Dermis microvascular lymphatic vessel endothelial cell (primary cell): ENCODE measurements around the gene PAK1IP1. TPM values are rescaled to one million over a fixed set of nuclear protein-coding genes. Genes with fewer than 3 reads are reported as not detected.
"Not testable (repeated sequence)": the region's sequence is repeated elsewhere in the genome, so short reads cannot be mapped to it uniquely, and the experiment has no call there.

Source experiments
- DNase-seq, 2 donors: peaks; one replicate each; pipeline versions ENCODE4 v3.0.0 to v3.0.0-alpha.2; 2010; ENCODE audit warnings: low read depth in 2 of 2
- total RNA-seq: library from RNA; depleted of rRNA; stranded (reverse); fragments of >200 nt; gene quantifications from 2 replicates; pipeline ENCODE4 v1.2.1, GENCODE V29; 2014

The PAK1IP1 gene
- total RNA-seq, 1 donor from 2014 or later, result 10.1 TPM

- no peak for DNase-seq
These were observed 3.9 kb upstream of the PAK1IP1 start for GRCh38 chr6:10690651-10691445.

GRCh38 chr6:10692965-10693538, 1.7 kb upstream of the PAK1IP1 start:
- DNase-seq, result no peak

GRCh38 chr6:10695086-10695657, 400 bp downstream of the PAK1IP1 start:
- no peak for DNase-seq

GRCh38 chr6:10696655-10697054, 1.9 kb downstream of the PAK1IP1 start:
- DNase-seq, result no peak

- no peak for DNase-seq
These were observed 19.2 kb downstream of the PAK1IP1 start for GRCh38 chr6:10713962-10714361.

- DNase-seq, result peak in 1 of 2 donors; percentile 25
These were observed 24.7 kb downstream of the PAK1IP1 start for GRCh38 chr6:10719296-10719963.

- peak in 1 of 2 donors; percentile 12 for DNase-seq
These were observed 25.1 kb downstream of the PAK1IP1 start for GRCh38 chr6:10719964-10720264.

- peak; percentile 39 to 54 for DNase-seq
These were observed 25.6 kb downstream of the PAK1IP1 start for GRCh38 chr6:10720265-10720959.

GRCh38 chr6:10720960-10721849, 26.4 kb downstream of the PAK1IP1 start:
- not testable (repeated sequence) for DNase-seq

GRCh38 chr6:10721850-10722569, 27.2 kb downstream of the PAK1IP1 start:
- DNase-seq, result no peak

GRCh38 chr6:10722570-10722819, 27.7 kb downstream of the PAK1IP1 start:
- DNase-seq, result no peak

- DNase-seq, result peak; percentile 98
These were observed 28.2 kb downstream of the PAK1IP1 start, which contains the start of gene TMEM14C for GRCh38 chr6:10722820-10723566. TMEM14C (plus strand) TSS chr6:10723070; CDS start chr6:10724614, 1,544 bp downstream.

- no peak for DNase-seq
These were observed 28.8 kb downstream of the PAK1IP1 start for GRCh38 chr6:10723567-10723881.

GRCh38 chr6:10725044-10725443, 30.3 kb downstream of the PAK1IP1 start:
- no peak for DNase-seq

GRCh38 chr6:10725716-10726115, 30.9 kb downstream of the PAK1IP1 start:
- no peak for DNase-seq

- no peak for DNase-seq
These were observed 35.5 kb downstream of the PAK1IP1 start for GRCh38 chr6:10730254-10730653.

- no peak for DNase-seq
These were observed 38.5 kb downstream of the PAK1IP1 start for GRCh38 chr6:10733151-10733715.

GRCh38 chr6:10733863-10734262, 39.1 kb downstream of the PAK1IP1 start:
- no peak for DNase-seq

- no peak for DNase-seq
These were observed 42.0 kb downstream of the PAK1IP1 start for GRCh38 chr6:10736731-10737130.
